Loucy (cell line): ENCODE results near the gene GDAP1L1.

ENCODE experiments used
- H2AFZ ChIP-seq: fragments of 200-600 bp; sonication (generic); 2 replicates; pipeline ENCODE4 v1.6.0; 2016; ENCODE audit warnings: antibody characterized with exemption, mild to moderate bottlenecking, low read length, moderate library complexity
- H3F3A ChIP-seq: fragments of 200-600 bp; 2 replicates; pipeline ENCODE4 v1.6.0; 2016; ENCODE audit warnings: antibody characterized with exemption, low read depth, mild to moderate bottlenecking
- H3K27me3 ChIP-seq: fragments of 200-600 bp; sonication (generic); 2 replicates; pipeline ENCODE4 v1.6.1; 2014; ENCODE audit warnings: low read length, mild to moderate bottlenecking; ENCODE audit not compliant: insufficient read depth, poor library complexity, severe bottlenecking
- H3K36me3 ChIP-seq: fragments of 200-600 bp; sonication (generic); 2 replicates; pipeline ENCODE4 v1.6.1; 2016; ENCODE audit warnings: low read length; ENCODE audit not compliant: insufficient read depth
- H3K4me1 ChIP-seq: fragments of 200-600 bp; sonication (generic); 2 replicates; pipeline ENCODE4 v1.5.1; 2014; ENCODE audit warnings: low read length, mild to moderate bottlenecking; ENCODE audit not compliant: insufficient read depth, poor library complexity, severe bottlenecking
- H3K4me2 ChIP-seq: fragments of 200-600 bp; sonication (generic); 2 replicates; pipeline ENCODE4 v1.6.0; 2014; ENCODE audit warnings: antibody characterized with exemption, low read length, low read depth, mild to moderate bottlenecking; ENCODE audit not compliant: poor library complexity, severe bottlenecking
- H3K4me3 ChIP-seq: fragments of 200-600 bp; sonication (generic); 2 replicates; pipeline ENCODE4 v1.5.1; 2014; ENCODE audit warnings: low read length, mild to moderate bottlenecking, mixed read lengths; ENCODE audit not compliant: poor library complexity, severe bottlenecking
- H3K79me2 ChIP-seq: fragments of 200-600 bp; sonication (generic); 2 replicates; pipeline ENCODE4 v1.6.1; 2014; ENCODE audit warnings: low read length; ENCODE audit not compliant: insufficient read depth
- H3K9ac ChIP-seq: fragments of 200-600 bp; sonication (generic); 2 replicates; pipeline ENCODE4 v1.6.0; 2014; ENCODE audit warnings: mild to moderate bottlenecking, low read depth, low read length, moderate library complexity; ENCODE audit not compliant: poor library complexity, severe bottlenecking
- H3K9me2 ChIP-seq: fragments of 200-600 bp; sonication (generic); replicated peaks from 2 replicates; pipeline ENCODE4 v1.6.1; 2016; ENCODE audit warnings: low read depth, low read length, mixed read lengths
- H3K9me3 ChIP-seq: fragments of 200-600 bp; sonication (generic); 2 replicates; pipeline ENCODE4 v1.6.1; 2014; ENCODE audit warnings: mild to moderate bottlenecking, antibody characterized with exemption, low read length, low read depth; ENCODE audit not compliant: insufficient read depth
- H4K20me1 ChIP-seq: fragments of 200-600 bp; sonication (generic); 2 replicates; pipeline ENCODE4 v1.6.0; 2014; ENCODE audit warnings: antibody characterized with exemption, low read length, mild to moderate bottlenecking; ENCODE audit not compliant: insufficient read depth, poor library complexity, severe bottlenecking
- EZH2phosphoT487 ChIP-seq: fragments of 200-600 bp; IDR thresholded peaks from 2 replicates; pipeline ENCODE4 v1.6.1; 2018; ENCODE audit warnings: antibody characterized with exemption, mild to moderate bottlenecking, moderate library complexity, borderline replicate concordance
- TF ChIP-seq, protein P1 (sequence below): fragments of 200-600 bp; sonication (generic); conservative IDR thresholded peaks from 2 replicates; pipeline ENCODE4 v1.5.1; 2014; ENCODE audit warnings: mild to moderate bottlenecking, antibody characterized with exemption, low read length

Gene GDAP1L1

DNA sequence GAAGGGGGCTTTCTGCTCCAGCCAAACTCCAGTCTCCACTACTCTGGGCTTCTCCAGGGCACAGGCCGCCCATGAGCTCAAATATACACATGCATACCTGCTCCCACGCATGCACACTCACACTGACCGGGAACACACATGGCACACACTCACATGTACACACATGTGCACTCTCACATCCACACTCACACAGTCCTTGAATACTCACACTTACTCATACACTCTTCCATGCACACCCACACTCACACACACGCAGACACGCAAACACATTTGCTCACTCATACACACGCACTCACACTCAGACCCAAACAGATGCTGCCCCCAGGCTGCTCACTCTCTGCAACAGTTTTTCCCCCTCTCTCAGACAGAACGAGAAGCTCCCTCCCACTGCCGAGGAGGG is 7.0 kb downstream of the GDAP1L1 start:
- H3K9me3 ChIP-seq = no peaks in the 10 kb centered on the region
- no peaks in the 10 kb centered on the region for H4K20me1 ChIP-seq
- no peak overlapping the region for H3K4me3 ChIP-seq
- H3K36me3 ChIP-seq = no peaks in the 10 kb centered on the region
- no peaks in the 10 kb centered on the region for H3K9me2 ChIP-seq
- no peak for TF ChIP-seq EZH2phosphoT487
- TF ChIP-seq, protein P1, sequence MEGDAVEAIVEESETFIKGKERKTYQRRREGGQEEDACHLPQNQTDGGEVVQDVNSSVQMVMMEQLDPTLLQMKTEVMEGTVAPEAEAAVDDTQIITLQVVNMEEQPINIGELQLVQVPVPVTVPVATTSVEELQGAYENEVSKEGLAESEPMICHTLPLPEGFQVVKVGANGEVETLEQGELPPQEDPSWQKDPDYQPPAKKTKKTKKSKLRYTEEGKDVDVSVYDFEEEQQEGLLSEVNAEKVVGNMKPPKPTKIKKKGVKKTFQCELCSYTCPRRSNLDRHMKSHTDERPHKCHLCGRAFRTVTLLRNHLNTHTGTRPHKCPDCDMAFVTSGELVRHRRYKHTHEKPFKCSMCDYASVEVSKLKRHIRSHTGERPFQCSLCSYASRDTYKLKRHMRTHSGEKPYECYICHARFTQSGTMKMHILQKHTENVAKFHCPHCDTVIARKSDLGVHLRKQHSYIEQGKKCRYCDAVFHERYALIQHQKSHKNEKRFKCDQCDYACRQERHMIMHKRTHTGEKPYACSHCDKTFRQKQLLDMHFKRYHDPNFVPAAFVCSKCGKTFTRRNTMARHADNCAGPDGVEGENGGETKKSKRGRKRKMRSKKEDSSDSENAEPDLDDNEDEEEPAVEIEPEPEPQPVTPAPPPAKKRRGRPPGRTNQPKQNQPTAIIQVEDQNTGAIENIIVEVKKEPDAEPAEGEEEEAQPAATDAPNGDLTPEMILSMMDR = no peak
- no peak overlapping the region for H2AFZ ChIP-seq
- no peak overlapping the region for H3K4me2 ChIP-seq
- no peaks in the 10 kb centered on the region for H3K27me3 ChIP-seq
- H3K4me1 ChIP-seq = no peaks in the 10 kb centered on the region
- no peak overlapping the region for H3K9ac ChIP-seq
- no peaks in the 10 kb centered on the region for H3F3A ChIP-seq
- no peaks in the 10 kb centered on the region for H3K79me2 ChIP-seq

DNA sequence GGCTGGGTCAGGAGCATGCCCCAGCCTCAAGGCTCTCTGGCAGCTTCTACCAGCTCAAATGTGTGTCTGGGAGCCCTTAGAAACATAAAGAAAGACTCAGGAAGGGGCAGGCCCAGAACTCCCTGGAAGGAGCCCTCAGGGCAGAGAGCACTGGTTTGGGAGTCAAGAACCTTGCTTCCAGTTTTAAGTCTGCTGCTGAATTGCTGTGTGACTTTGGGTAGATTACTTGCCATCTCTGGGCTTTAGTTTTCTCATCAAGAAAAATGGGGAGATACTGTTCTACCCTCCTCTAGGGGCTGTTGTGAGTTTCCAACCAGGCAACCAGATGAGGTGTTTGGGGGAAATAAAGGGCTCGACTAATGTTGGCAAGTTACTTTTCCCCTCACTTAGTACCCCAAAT is 8.8 kb downstream of the GDAP1L1 start:
- H2AFZ ChIP-seq = no peak overlapping the region
- no peaks in the 10 kb centered on the region for H3K27me3 ChIP-seq
- no peaks in the 10 kb centered on the region for H4K20me1 ChIP-seq
- TF ChIP-seq, protein P1 = no peak
- TF ChIP-seq EZH2phosphoT487 = no peak
- no peaks in the 10 kb centered on the region for H3K79me2 ChIP-seq
- no peak overlapping the region for H3K9ac ChIP-seq
- no peaks in the 10 kb centered on the region for H3K9me2 ChIP-seq
- H3K4me3 ChIP-seq = no peak overlapping the region
- no peaks in the 10 kb centered on the region for H3K4me1 ChIP-seq
- H3F3A ChIP-seq = no peaks in the 10 kb centered on the region
- no peaks in the 10 kb centered on the region for H3K36me3 ChIP-seq
- H3K4me2 ChIP-seq = no peak overlapping the region
- H3K9me3 ChIP-seq = no peaks in the 10 kb centered on the region

- Histone ChIP-seq H3K27me3 (no peaks in the 10 kb centered on the region), H4K20me1 (no peaks in the 10 kb centered on the region), H3K4me3 (no peak overlapping the region), H3K4me2 (no peak overlapping the region), H3F3A (no peaks in the 10 kb centered on the region), H3K9me3 (no peaks in the 10 kb centered on the region), H3K4me1 (no peaks in the 10 kb centered on the region), H3K9me2 (no peaks in the 10 kb centered on the region), H3K79me2 (no peaks in the 10 kb centered on the region), H2AFZ (no peak overlapping the region), H3K9ac (no peak overlapping the region), H3K36me3 (no peaks in the 10 kb centered on the region)
- TF ChIP-seq, protein P1 = no peak
Observed at GRCh38 chr20:44256961-44257360, 9.9 kb downstream of the GDAP1L1 start.
